Measurements from ENCODE around the gene RABEP1.

- TF ChIP-seq, protein P1, sequence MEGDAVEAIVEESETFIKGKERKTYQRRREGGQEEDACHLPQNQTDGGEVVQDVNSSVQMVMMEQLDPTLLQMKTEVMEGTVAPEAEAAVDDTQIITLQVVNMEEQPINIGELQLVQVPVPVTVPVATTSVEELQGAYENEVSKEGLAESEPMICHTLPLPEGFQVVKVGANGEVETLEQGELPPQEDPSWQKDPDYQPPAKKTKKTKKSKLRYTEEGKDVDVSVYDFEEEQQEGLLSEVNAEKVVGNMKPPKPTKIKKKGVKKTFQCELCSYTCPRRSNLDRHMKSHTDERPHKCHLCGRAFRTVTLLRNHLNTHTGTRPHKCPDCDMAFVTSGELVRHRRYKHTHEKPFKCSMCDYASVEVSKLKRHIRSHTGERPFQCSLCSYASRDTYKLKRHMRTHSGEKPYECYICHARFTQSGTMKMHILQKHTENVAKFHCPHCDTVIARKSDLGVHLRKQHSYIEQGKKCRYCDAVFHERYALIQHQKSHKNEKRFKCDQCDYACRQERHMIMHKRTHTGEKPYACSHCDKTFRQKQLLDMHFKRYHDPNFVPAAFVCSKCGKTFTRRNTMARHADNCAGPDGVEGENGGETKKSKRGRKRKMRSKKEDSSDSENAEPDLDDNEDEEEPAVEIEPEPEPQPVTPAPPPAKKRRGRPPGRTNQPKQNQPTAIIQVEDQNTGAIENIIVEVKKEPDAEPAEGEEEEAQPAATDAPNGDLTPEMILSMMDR (IDR thresholded peaks at IDR 0.05), result no peak
- no peak for TF ChIP-seq POLR2A (IDR thresholded peaks at IDR 0.05)
- no peak for TF ChIP-seq POLR2AphosphoS5 (IDR thresholded peaks at IDR 0.05; ENCODE audit: insufficient read depth in 1 of 2, low read depth in 1 of 2)
These were observed 22.6 kb downstream of the RABEP1 start for GRCh38 chr17:5304636-5305035.
